ENCODE data around the gene RMND1. TPM values are rescaled to one million over a fixed set of nuclear protein-coding genes. Genes with fewer than 3 reads are reported as not detected.

RMND1 gene
- total and polyA plus RNA-seq, 7 donors = 8.0 to 18.3 (median 11.6) TPM

- H3K4me3 ChIP-seq = no peak overlapping the region
- no peak for TF ChIP-seq CTCF (IDR thresholded peaks at IDR 0.05)
- peaks cover 5% of the 10 kb centered on the region for H3K4me1 ChIP-seq
- H3K9me3 ChIP-seq = no peaks in the 10 kb centered on the region
- no peak for DNase-seq
- H3K27ac ChIP-seq = no peak overlapping the region
- no peak for ATAC-seq
- peaks cover 0 to 39% (median 6%) of the 10 kb centered on the region in 3 donors for H3K27me3 ChIP-seq (ENCODE audit: insufficient read depth in 3 of 3, low read length in 2 of 3)
- H3K36me3 ChIP-seq (ENCODE audit: insufficient read depth in 1 of 2, low read depth in 1 of 2) = no peaks in the 10 kb centered on the region
- intact Hi-C loops (cut with DNase I) = no loop called here
Measured at GRCh38 chr6:151497905-151498304, 46.0 kb upstream of the RMND1 start.

GRCh38 chr6:151495380-151495779 lies 43.5 kb upstream of the RMND1 start:
- H3K4me3 ChIP-seq = peak overlapping the region; percentile 77
- intact Hi-C loops (cut with DNase I) = no loop called here
- WGBS, 3 donors = 90 to 92% (median 91%) methylated on average over 9 of the region's 9 CpGs

GRCh38 chr6:151494936-151495320 lies 43.0 kb upstream of the RMND1 start:
- no peak for TF ChIP-seq CTCF (IDR thresholded peaks at IDR 0.05)
- WGBS, 3 donors = 16 to 29% (median 17%) methylated on average over 4 of the region's 4 CpGs
- H3K27me3 ChIP-seq (ENCODE audit: insufficient read depth in 3 of 3, low read length in 2 of 3) = peaks cover 0 to 39% (median 6%) of the 10 kb centered on the region in 3 donors
- H3K9me3 ChIP-seq = no peaks in the 10 kb centered on the region
- peaks cover 5% of the 10 kb centered on the region for H3K4me1 ChIP-seq
- no peak overlapping the region for H3K27ac ChIP-seq
- peak overlapping the region; percentile 77 for H3K4me3 ChIP-seq
- H3K36me3 ChIP-seq (ENCODE audit: insufficient read depth in 1 of 2, low read depth in 1 of 2) = no peaks in the 10 kb centered on the region
- no peak for ATAC-seq
- intact Hi-C loops (cut with DNase I) = no loop called here
- no peak for DNase-seq

More at GRCh38 chr6:151495380-151495779, 43.5 kb upstream of the RMND1 start:
- Histone ChIP-seq H3K4me1 (peaks cover 5% of the 10 kb centered on the region), H3K9me3 (no peaks in the 10 kb centered on the region), H3K27ac (no peak overlapping the region), H3K36me3 (ENCODE audit: insufficient read depth in 1 of 2, low read depth in 1 of 2) (no peaks in the 10 kb centered on the region), H3K27me3 (ENCODE audit: insufficient read depth in 3 of 3, low read length in 2 of 3) (peaks cover 0 to 39% (median 6%) of the 10 kb centered on the region in 3 donors)
- ATAC-seq (no peak), DNase-seq (no peak)
- TF ChIP-seq CTCF (IDR thresholded peaks at IDR 0.05) = no peak

- H3K36me3 ChIP-seq (ENCODE audit: insufficient read depth in 1 of 2, low read depth in 1 of 2) = no peaks in the 10 kb centered on the region
- intact Hi-C loops (cut with DNase I) = no loop called here
- ATAC-seq (peak; percentile 19 to 66 (median 36)), DNase-seq (peak; percentile 38 to 65)
- no peak overlapping the region for H3K27ac ChIP-seq
- no peak for TF ChIP-seq CTCF (IDR thresholded peaks at IDR 0.05)
- H3K4me1 ChIP-seq = peaks cover 5% of the 10 kb centered on the region
- H3K9me3 ChIP-seq = no peaks in the 10 kb centered on the region
- peak overlapping the region; percentile 77 for H3K4me3 ChIP-seq
- peaks cover 0 to 39% (median 6%) of the 10 kb centered on the region in 3 donors for H3K27me3 ChIP-seq (ENCODE audit: insufficient read depth in 3 of 3, low read length in 2 of 3)
- 1% methylated on average over 38 to 43 of the region's 43 CpGs for WGBS, 3 donors
Measured at GRCh38 chr6:151494235-151494935, 42.5 kb upstream of the RMND1 start.
